Loucy (cell line): ENCODE measurements around the gene CNNM3.

Experiments
- CTCF ChIP-seq: fragments of 200-600 bp; sonication (generic); conservative IDR thresholded peaks from 2 replicates; pipeline ENCODE4 v1.5.1; 2014; ENCODE audit warnings: mild to moderate bottlenecking, antibody characterized with exemption, low read length
- EZH2phosphoT487 ChIP-seq: fragments of 200-600 bp; IDR thresholded peaks from 2 replicates; pipeline ENCODE4 v1.6.1; 2018; ENCODE audit warnings: antibody characterized with exemption, mild to moderate bottlenecking, moderate library complexity, borderline replicate concordance

GRCh38 chr2:96841701-96842495 is 25.8 kb downstream of the CNNM3 start:
- TF ChIP-seq CTCF (no peak), EZH2phosphoT487 (no peak)
